Testis (tissue), 2 donors: ENCODE results near the gene REPS2.

Experiments used
- CTCF ChIP-seq, 3 experiments: fragments of 450-650 bp in 2 of 3; fragments of 200-600 bp in 1 of 3; sonication (generic) in 1 of 3; IDR thresholded peaks; one replicate each; pipeline ENCODE4 v1.5.1; 2016 to 2019; ENCODE audit warnings: antibody characterized with exemption in 3 of 3, mild to moderate bottlenecking in 2 of 3, moderate library complexity in 1 of 3
- POLR2A ChIP-seq: fragments of 450-650 bp; IDR thresholded peaks from one replicate; pipeline ENCODE4 v1.6.1; 2017; ENCODE audit warnings: antibody characterized with exemption, mild to moderate bottlenecking, moderate library complexity

GRCh38 chrX:16989750-16990149, 43.3 kb downstream of the REPS2 start:
- no peak for TF ChIP-seq CTCF (IDR thresholded peaks at IDR 0.05)
- no peak for TF ChIP-seq POLR2A
